ENCODE results near the gene DSCAM.

DNA sequence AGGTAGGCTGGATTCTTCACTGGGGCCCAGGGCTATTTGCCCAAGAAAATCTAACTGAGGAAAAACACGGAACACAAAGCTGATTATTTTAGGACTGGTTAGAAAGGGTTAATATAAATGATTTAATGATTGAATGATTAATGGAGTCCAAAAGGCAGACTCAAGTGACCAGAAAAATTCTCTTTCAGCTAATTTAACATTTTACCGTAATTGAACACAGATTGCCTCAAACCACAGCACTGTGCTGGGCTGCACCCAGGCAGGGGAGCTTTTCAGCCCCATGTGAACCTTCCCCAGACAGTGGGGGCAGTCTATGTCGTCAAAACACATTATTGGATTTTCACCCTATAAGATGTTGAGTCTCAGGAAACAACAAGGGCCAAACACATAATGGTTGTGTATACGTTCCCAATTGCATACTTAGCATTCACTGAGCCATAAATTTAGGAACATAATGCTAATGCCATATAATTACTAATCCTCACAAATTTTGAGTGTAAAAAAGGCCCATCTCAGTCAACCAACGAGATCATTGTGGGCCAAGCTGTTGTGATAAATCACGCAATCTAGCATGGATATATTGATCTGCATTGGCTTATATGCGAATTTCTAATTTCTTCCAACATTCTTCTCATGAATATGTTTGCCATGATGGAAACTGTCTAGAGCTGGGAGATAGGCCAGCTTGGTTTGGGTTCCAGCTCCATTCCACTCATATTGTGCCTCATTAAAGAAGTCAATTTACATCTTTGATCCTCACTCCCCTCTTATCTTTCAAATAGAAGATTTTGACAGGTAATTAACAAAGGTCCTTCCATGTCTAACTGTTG lies 27.7 kb downstream of the DSCAM start:
- TF ChIP-seq, protein P1, sequence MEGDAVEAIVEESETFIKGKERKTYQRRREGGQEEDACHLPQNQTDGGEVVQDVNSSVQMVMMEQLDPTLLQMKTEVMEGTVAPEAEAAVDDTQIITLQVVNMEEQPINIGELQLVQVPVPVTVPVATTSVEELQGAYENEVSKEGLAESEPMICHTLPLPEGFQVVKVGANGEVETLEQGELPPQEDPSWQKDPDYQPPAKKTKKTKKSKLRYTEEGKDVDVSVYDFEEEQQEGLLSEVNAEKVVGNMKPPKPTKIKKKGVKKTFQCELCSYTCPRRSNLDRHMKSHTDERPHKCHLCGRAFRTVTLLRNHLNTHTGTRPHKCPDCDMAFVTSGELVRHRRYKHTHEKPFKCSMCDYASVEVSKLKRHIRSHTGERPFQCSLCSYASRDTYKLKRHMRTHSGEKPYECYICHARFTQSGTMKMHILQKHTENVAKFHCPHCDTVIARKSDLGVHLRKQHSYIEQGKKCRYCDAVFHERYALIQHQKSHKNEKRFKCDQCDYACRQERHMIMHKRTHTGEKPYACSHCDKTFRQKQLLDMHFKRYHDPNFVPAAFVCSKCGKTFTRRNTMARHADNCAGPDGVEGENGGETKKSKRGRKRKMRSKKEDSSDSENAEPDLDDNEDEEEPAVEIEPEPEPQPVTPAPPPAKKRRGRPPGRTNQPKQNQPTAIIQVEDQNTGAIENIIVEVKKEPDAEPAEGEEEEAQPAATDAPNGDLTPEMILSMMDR (IDR thresholded peaks at IDR 0.05; ENCODE audit: low read length), result no peak
- TF ChIP-seq EZH2 (IDR thresholded peaks at IDR 0.05; ENCODE audit: borderline replicate concordance, low read length), result no peak

Data from OCI-LY1 (cell line).